ENCODE data around the gene UAP1. TPM values are rescaled to one million over a fixed set of nuclear protein-coding genes. Genes with fewer than 3 reads are reported as not detected.
"Not testable (repeated sequence)": the region's sequence is repeated elsewhere in the genome, so short reads cannot be mapped to it uniquely, and the experiment has no call there.

Gene UAP1
- polyA plus RNA-seq, 1 of the 3 experiments (the other 2 are of a cell fraction), result 32.3 TPM

GRCh38 chr1:162570718-162571117, 9.2 kb downstream of the UAP1 start:
- H2AFZ ChIP-seq (ENCODE audit: low read depth), result peak overlapping the region; percentile 20; the same call in 1 of the 2 replicates
- no peaks in the 10 kb centered on the region for H3F3A ChIP-seq (replicated peaks; ENCODE audit: insufficient read depth)
- H3K9me2 ChIP-seq, result no peaks in the 10 kb centered on the region
- H3K4me3 ChIP-seq (ENCODE audit: low read depth in 2 of 2, low read length in 1 of 2), result no peak overlapping the region
- no peak overlapping the region for H3K4me2 ChIP-seq
- no peak for TF ChIP-seq POLR2AphosphoS5 (IDR thresholded peaks at IDR 0.05; ENCODE audit: low read depth, low read length)
- TF ChIP-seq YY1 (IDR thresholded peaks at IDR 0.05; ENCODE audit: low read depth), result no peak
- TF ChIP-seq PBX3 (IDR thresholded peaks at IDR 0.05), result no peak
- peaks cover 2 to 10% of the 10 kb centered on the region in 2 experiments; a peak in 2 of 4 replicates for H3K4me1 ChIP-seq (ENCODE audit: control insufficient read depth in 1 of 2, insufficient read depth in 2 of 2, low read depth in 1 of 2, low read length in 1 of 2)
- no peaks in the 10 kb centered on the region for H4K20me1 ChIP-seq (ENCODE audit: insufficient read depth)
- CTCF ChIA-PET, result no interaction called here
- no peak overlapping the region for H3K9ac ChIP-seq
- H3K27ac ChIP-seq (ENCODE audit: low read depth in 2 of 2, low read length in 1 of 2), result no peak overlapping the region
- DNase-seq, result no peak
- no peaks in the 10 kb centered on the region for H3K9me3 ChIP-seq
- 94% methylated on average over 1 of the region's 1 CpG for WGBS (ENCODE audit: low lambda C conversion rate)
- peaks cover 100% of the 10 kb centered on the region for H3K79me2 ChIP-seq (ENCODE audit: insufficient read depth)
- POLR2A ChIA-PET, result no interaction called here
- no peaks in the 10 kb centered on the region for H3K27me3 ChIP-seq (ENCODE audit: insufficient read depth)
- peaks cover 19 to 44% of the 10 kb centered on the region in 2 experiments for H3K36me3 ChIP-seq (replicated peaks in 1 of 2; ENCODE audit: control insufficient read depth in 1 of 2, insufficient read depth in 2 of 2, low read length in 1 of 2)

DNA sequence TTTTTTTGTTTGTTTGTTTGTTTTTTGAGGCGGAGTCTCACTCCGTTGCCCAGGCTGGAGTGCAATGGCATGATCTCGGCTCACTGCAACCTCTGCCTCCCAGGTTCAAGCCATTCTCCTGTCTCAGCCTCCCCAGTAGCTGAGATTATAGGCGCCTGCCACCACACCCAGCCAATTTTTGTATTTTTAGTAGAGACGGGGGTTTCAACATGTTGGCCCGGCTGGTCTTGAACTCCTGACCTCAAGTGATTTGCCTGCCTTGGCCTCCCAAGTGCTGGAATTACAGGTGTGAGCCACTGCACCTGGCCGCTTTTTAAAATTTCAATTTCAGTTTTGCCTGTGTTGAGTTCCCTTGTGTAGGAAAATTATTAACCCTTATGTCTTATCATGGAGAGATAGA, 9.6 kb downstream of the UAP1 start:
- H3K4me3 ChIP-seq (ENCODE audit: low read depth in 2 of 2, low read length in 1 of 2); H4K20me1 ChIP-seq (ENCODE audit: insufficient read depth); H3K27me3 ChIP-seq (ENCODE audit: insufficient read depth); H3K27ac ChIP-seq (ENCODE audit: low read depth in 2 of 2, low read length in 1 of 2); H3K9ac ChIP-seq; POLR2A ChIA-PET; H3K9me3 ChIP-seq; H3K4me2 ChIP-seq; CTCF ChIA-PET; H3F3A ChIP-seq (replicated peaks; ENCODE audit: insufficient read depth); H3K4me1 ChIP-seq (ENCODE audit: control insufficient read depth in 1 of 2, insufficient read depth in 2 of 2, low read depth in 1 of 2, low read length in 1 of 2); H2AFZ ChIP-seq (ENCODE audit: low read depth); H3K9me2 ChIP-seq; DNase-seq: not testable (repeated sequence)
- 99% methylated on average over 7 of the region's 7 CpGs for WGBS (ENCODE audit: low lambda C conversion rate)
- H3K79me2 ChIP-seq (ENCODE audit: insufficient read depth), result peaks cover 100% of the 10 kb centered on the region
- H3K36me3 ChIP-seq (replicated peaks in 1 of 2; ENCODE audit: control insufficient read depth in 1 of 2, insufficient read depth in 2 of 2, low read length in 1 of 2), result peaks cover 17 to 40% of the 10 kb centered on the region in 2 experiments

DNA sequence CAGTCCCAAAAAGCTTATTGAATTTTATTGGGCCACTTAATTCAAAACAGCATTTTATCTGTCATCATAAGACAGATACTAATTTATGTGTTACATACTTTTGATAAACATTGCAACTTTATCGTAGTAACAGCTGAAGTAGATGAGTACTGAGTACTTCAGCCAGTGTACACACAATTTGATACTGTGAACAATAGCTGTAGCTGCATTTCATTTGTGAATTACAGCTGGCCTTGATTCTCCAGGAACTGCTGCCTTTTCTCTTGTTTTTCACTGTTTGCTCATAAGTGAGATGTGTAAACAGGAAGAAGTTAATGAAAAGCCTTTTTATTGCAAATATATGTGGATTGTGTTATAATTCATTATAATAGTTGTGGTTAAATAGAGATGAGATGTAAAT, 10.2 kb downstream of the UAP1 start:
- Histone ChIP-seq H3K79me2 (ENCODE audit: insufficient read depth) (peaks cover 100% of the 10 kb centered on the region), H2AFZ (ENCODE audit: low read depth) (no peak overlapping the region), H3K4me3 (ENCODE audit: low read depth in 2 of 2, low read length in 1 of 2) (no peak overlapping the region; a peak in 1 of 4 replicates), H3K9ac (no peak overlapping the region), H3K36me3 (replicated peaks in 1 of 2; ENCODE audit: control insufficient read depth in 1 of 2, insufficient read depth in 2 of 2, low read length in 1 of 2) (peaks cover 20 to 38% of the 10 kb centered on the region in 2 experiments), H3K9me3 (no peaks in the 10 kb centered on the region), H3K9me2 (no peaks in the 10 kb centered on the region), H3K4me2 (no peak overlapping the region; the same call in 1 of the 2 replicates), H4K20me1 (ENCODE audit: insufficient read depth) (no peaks in the 10 kb centered on the region), H3K27ac (ENCODE audit: low read depth in 2 of 2, low read length in 1 of 2) (no peak overlapping the region; a peak in 1 of 4 replicates), H3F3A (replicated peaks; ENCODE audit: insufficient read depth) (no peaks in the 10 kb centered on the region), H3K27me3 (ENCODE audit: insufficient read depth) (no peaks in the 10 kb centered on the region), H3K4me1 (ENCODE audit: control insufficient read depth in 1 of 2, insufficient read depth in 2 of 2, low read depth in 1 of 2, low read length in 1 of 2) (peaks cover 2 to 10% of the 10 kb centered on the region in 2 experiments; a peak in 2 of 4 replicates)
- CTCF ChIA-PET, result interaction anchor here (0.6 kb wide), 1 partner anchor 749 kb away, joined by 3 read pairs; no protein-coding TSS in a partner anchor
- no peak for TF ChIP-seq RCOR1 (IDR thresholded peaks at IDR 0.05; ENCODE audit: low read length)
- no peak for TF ChIP-seq RAD21 (IDR thresholded peaks at IDR 0.05; ENCODE audit: low read length)
- TF ChIP-seq MXI1 (IDR thresholded peaks at IDR 0.05; ENCODE audit: low read depth, low read length), result no peak
- no peak for TF ChIP-seq FOXM1 (IDR thresholded peaks at IDR 0.05; ENCODE audit: low read depth)
- TF ChIP-seq USF2 (IDR thresholded peaks at IDR 0.05; ENCODE audit: borderline replicate concordance, low read depth, low read length), result no peak
- TF ChIP-seq GATA2 (CRISPR knock-in tag; IDR thresholded peaks at IDR 0.05), result no peak
- TF ChIP-seq PBX3 (IDR thresholded peaks at IDR 0.05), result no peak
- TF ChIP-seq ZBTB33 (IDR thresholded peaks at IDR 0.05; ENCODE audit: borderline replicate concordance, low read depth), result no peak
- TF ChIP-seq YY1 (IDR thresholded peaks at IDR 0.05; ENCODE audit: low read depth), result no peak
- TF ChIP-seq NRF1 (IDR thresholded peaks at IDR 0.05; ENCODE audit: low read depth, low read length), result no peak
- TF ChIP-seq, protein P1, sequence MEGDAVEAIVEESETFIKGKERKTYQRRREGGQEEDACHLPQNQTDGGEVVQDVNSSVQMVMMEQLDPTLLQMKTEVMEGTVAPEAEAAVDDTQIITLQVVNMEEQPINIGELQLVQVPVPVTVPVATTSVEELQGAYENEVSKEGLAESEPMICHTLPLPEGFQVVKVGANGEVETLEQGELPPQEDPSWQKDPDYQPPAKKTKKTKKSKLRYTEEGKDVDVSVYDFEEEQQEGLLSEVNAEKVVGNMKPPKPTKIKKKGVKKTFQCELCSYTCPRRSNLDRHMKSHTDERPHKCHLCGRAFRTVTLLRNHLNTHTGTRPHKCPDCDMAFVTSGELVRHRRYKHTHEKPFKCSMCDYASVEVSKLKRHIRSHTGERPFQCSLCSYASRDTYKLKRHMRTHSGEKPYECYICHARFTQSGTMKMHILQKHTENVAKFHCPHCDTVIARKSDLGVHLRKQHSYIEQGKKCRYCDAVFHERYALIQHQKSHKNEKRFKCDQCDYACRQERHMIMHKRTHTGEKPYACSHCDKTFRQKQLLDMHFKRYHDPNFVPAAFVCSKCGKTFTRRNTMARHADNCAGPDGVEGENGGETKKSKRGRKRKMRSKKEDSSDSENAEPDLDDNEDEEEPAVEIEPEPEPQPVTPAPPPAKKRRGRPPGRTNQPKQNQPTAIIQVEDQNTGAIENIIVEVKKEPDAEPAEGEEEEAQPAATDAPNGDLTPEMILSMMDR (IDR thresholded peaks at IDR 0.05), result no peak
- no peak for TF ChIP-seq EZH2phosphoT487 (IDR thresholded peaks at IDR 0.05; ENCODE audit: borderline replicate concordance, low read depth)
- POLR2A ChIA-PET, result no interaction called here
- 81% methylated on average over 1 of the region's 1 CpG for WGBS (ENCODE audit: low lambda C conversion rate)
- DNase-seq, result no peak

All from SK-N-SH (cell line).